Neural progenitor cell (in vitro differentiated cells): ENCODE data around the gene F7. TPM values are rescaled to one million over a fixed set of nuclear protein-coding genes. Genes with fewer than 3 reads are reported as not detected.

ENCODE experiments used
- DNase-seq: peaks from one replicate; pipeline ENCODE4 v3.0.0-alpha.2; 2016; ENCODE audit warnings: low spot score
- H2AFZ ChIP-seq: fragments of 200-600 bp; sonication (generic); replicated peaks from 2 replicates; pipeline ENCODE4 v1.6.1; 2016; ENCODE audit warnings: antibody characterized with exemption
- H3F3A ChIP-seq: fragments of 200-600 bp; sonication (generic); 2 replicates; pipeline ENCODE4 v1.6.1; 2016; ENCODE audit warnings: antibody characterized with exemption, low read depth
- H3K27ac ChIP-seq: fragments of 200-600 bp; sonication (generic); 2 replicates; pipeline ENCODE4 v1.5.1; 2016; ENCODE audit warnings: mild to moderate bottlenecking
- H3K27me3 ChIP-seq: fragments of 200-600 bp; sonication (generic); 2 replicates; pipeline ENCODE4 v1.6.1; 2016; ENCODE audit warnings: mild to moderate bottlenecking, moderate library complexity
- H3K36me3 ChIP-seq: fragments of 200-600 bp; sonication (generic); 2 replicates; pipeline ENCODE4 v1.5.1; 2016
- H3K4me1 ChIP-seq: fragments of 200-600 bp; sonication (generic); 2 replicates; pipeline ENCODE4 v1.6.1; 2016; ENCODE audit warnings: mixed run types
- H3K4me2 ChIP-seq: fragments of 200-600 bp; sonication (generic); 2 replicates; pipeline ENCODE4 v1.6.1; 2016
- H3K4me3 ChIP-seq: fragments of 200-600 bp; sonication (generic); 2 replicates; pipeline ENCODE4 v1.5.1; 2016
- H3K79me2 ChIP-seq: fragments of 200-600 bp; sonication (generic); 2 replicates; pipeline ENCODE4 v1.6.1; 2016; ENCODE audit warnings: low read depth
- H3K9ac ChIP-seq: fragments of 200-600 bp; sonication (generic); 2 replicates; pipeline ENCODE4 v1.6.1; 2016
- H3K9me3 ChIP-seq: fragments of 200-600 bp; sonication (generic); 2 replicates; pipeline ENCODE4 v1.5.1; 2016; ENCODE audit warnings: low read depth
- H4K20me1 ChIP-seq: fragments of 200-600 bp; sonication (generic); 2 replicates; pipeline ENCODE4 v1.6.1; 2016; ENCODE audit warnings: low read depth
- H3K27ac Mint-ChIP-seq: 3 replicates; pipeline ENCODE4 v1.8.0; 2021; ENCODE audit warnings: mixed read lengths
- H3K27me3 Mint-ChIP-seq: 2 replicates; pipeline ENCODE4 v1.8.0; 2022; ENCODE audit warnings: low read depth, mild to moderate bottlenecking, inconsistent platforms, moderate library complexity, mixed read lengths; ENCODE audit not compliant: insufficient read depth
- H3K36me3 Mint-ChIP-seq: 3 replicates; pipeline ENCODE4 v1.8.0; 2021; ENCODE audit warnings: mixed read lengths
- H3K4me1 Mint-ChIP-seq: 3 replicates; pipeline ENCODE4 v1.8.0; 2021; ENCODE audit warnings: mixed read lengths
- H3K4me3 Mint-ChIP-seq: 3 replicates; pipeline ENCODE4 v1.8.0; 2021; ENCODE audit warnings: mild to moderate bottlenecking, moderate library complexity, mixed read lengths
- H3K9me3 Mint-ChIP-seq: 3 replicates; pipeline ENCODE4 v1.8.0; 2020; ENCODE audit warnings: mixed read lengths
- EZH2 ChIP-seq: fragments of 200-600 bp; sonication (generic); IDR thresholded peaks from 2 replicates; pipeline ENCODE4 v1.6.1; 2017; ENCODE audit warnings: antibody characterized with exemption, mild to moderate bottlenecking, moderate library complexity
- EZH2phosphoT487 ChIP-seq: fragments of 200-600 bp; sonication (generic); IDR thresholded peaks from 2 replicates; pipeline ENCODE4 v1.6.1; 2017; ENCODE audit warnings: antibody characterized with exemption
- total RNA-seq: library from RNA; depleted of rRNA; stranded (reverse); fragments of >200 nt; gene quantifications from 2 replicates; pipeline ENCODE4 v1.2.3, GENCODE V29; 2015; ENCODE audit warnings: low replicate concordance
- TF ChIP-seq, protein P1 (sequence below): fragments of 200-600 bp; sonication (generic); IDR thresholded peaks from 2 replicates; pipeline ENCODE4 v1.5.1; 2017; ENCODE audit warnings: antibody characterized with exemption, mild to moderate bottlenecking

The F7 gene
- total RNA-seq, 1 donor from 2014 or later, result not detected

- peak overlapping the region; percentile 63 for H3K27ac Mint-ChIP-seq
- no peaks in the 10 kb centered on the region for H3K9me3 Mint-ChIP-seq
- Histone ChIP-seq H3K4me3 (no peak overlapping the region), H3F3A (peaks cover 28% of the 10 kb centered on the region), H3K79me2 (no peaks in the 10 kb centered on the region), H4K20me1 (no peaks in the 10 kb centered on the region), H3K27ac (no peak overlapping the region), H2AFZ (no peak overlapping the region), H3K4me1 (peaks cover 6% of the 10 kb centered on the region), H3K9me3 (no peaks in the 10 kb centered on the region), H3K36me3 (no peaks in the 10 kb centered on the region), H3K9ac (no peak overlapping the region), H3K4me2 (no peak overlapping the region), H3K27me3 (peaks cover 24% of the 10 kb centered on the region)
- peak overlapping the region; percentile 25 for H3K4me3 Mint-ChIP-seq
- no peak for DNase-seq
- H3K27me3 Mint-ChIP-seq, result peaks cover 5% of the 10 kb centered on the region
- peaks cover 29% of the 10 kb centered on the region for H3K4me1 Mint-ChIP-seq
- no peak for TF ChIP-seq EZH2
- no peaks in the 10 kb centered on the region for H3K36me3 Mint-ChIP-seq
Measured at GRCh38 chr13:113150550-113151365, 45.2 kb downstream of the F7 start.

DNA sequence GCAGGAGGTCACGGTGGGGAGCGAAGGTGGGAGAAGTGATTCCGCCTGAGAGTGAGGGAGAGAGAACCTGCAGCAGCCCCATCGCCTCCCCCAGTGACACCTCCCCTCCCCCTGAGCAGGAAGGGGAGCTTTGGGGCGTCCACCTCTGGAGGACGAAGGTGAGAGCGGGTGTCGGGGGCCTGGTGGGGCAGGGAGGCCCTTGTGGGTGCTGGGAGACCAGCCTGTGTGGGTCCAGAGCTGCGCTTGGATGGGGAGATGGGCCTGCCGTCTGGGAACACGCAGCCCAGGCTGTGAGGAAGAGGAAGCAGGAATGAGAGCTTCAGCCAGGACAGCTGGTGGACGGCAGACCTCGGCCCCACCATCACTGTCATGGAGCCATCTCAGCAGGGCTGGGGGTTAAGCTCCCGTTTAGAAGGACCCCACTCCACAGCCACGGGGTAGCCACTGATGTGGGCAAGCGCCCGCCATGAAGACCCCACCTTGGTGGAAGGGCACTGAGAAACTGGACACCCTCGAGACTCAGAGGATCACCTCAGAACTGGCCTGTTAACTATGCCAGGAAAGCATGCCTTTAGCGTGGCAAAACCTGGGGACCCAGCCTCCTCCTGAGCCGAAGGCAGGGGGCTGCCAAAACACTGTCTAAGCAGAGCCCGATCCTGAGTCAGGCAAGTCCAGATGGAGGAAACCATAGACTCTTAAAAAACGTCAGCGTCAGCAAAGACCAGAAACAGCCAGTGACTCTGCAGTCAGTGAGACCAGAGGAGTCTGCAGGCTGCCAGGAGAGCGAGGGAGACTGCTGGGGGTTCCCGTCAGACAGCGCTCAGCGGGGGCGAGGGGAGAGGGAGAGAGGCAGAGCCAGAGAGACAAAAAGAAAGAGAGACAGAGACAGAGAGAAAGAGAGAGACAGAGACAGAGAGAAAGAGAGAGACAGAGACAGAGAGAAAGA lies 46.4 kb downstream of the F7 start:
- no peaks in the 10 kb centered on the region for H4K20me1 ChIP-seq
- H3K4me3 ChIP-seq, result peak overlapping the region; percentile 43
- H3K4me1 ChIP-seq, result peaks cover 6% of the 10 kb centered on the region
- no peak overlapping the region for H2AFZ ChIP-seq
- no peak for TF ChIP-seq EZH2phosphoT487
- peaks cover 29% of the 10 kb centered on the region for H3K4me1 Mint-ChIP-seq
- no peaks in the 10 kb centered on the region for H3K79me2 ChIP-seq
- H3K4me2 ChIP-seq, result peak overlapping the region; percentile 81
- no peak for DNase-seq
- no peaks in the 10 kb centered on the region for H3K36me3 Mint-ChIP-seq
- H3K27ac Mint-ChIP-seq, result peak overlapping the region; percentile 13
- H3K27me3 ChIP-seq, result peaks cover 24% of the 10 kb centered on the region
- H3F3A ChIP-seq, result peaks cover 31% of the 10 kb centered on the region
- H3K9me3 Mint-ChIP-seq, result no peaks in the 10 kb centered on the region
- H3K27me3 Mint-ChIP-seq, result peaks cover 5% of the 10 kb centered on the region
- H3K27ac ChIP-seq, result no peak overlapping the region
- H3K9ac ChIP-seq, result no peak overlapping the region
- H3K4me3 Mint-ChIP-seq, result peak overlapping the region; percentile 48
- H3K9me3 ChIP-seq, result no peaks in the 10 kb centered on the region
- H3K36me3 ChIP-seq, result no peaks in the 10 kb centered on the region

GRCh38 chr13:113152691-113152983 lies 47.0 kb downstream of the F7 start:
- peaks cover 24% of the 10 kb centered on the region for H3K27me3 ChIP-seq
- peak overlapping the region; percentile 64 for H2AFZ ChIP-seq
- TF ChIP-seq EZH2phosphoT487 (no peak), EZH2 (no peak)
- TF ChIP-seq, protein P1, sequence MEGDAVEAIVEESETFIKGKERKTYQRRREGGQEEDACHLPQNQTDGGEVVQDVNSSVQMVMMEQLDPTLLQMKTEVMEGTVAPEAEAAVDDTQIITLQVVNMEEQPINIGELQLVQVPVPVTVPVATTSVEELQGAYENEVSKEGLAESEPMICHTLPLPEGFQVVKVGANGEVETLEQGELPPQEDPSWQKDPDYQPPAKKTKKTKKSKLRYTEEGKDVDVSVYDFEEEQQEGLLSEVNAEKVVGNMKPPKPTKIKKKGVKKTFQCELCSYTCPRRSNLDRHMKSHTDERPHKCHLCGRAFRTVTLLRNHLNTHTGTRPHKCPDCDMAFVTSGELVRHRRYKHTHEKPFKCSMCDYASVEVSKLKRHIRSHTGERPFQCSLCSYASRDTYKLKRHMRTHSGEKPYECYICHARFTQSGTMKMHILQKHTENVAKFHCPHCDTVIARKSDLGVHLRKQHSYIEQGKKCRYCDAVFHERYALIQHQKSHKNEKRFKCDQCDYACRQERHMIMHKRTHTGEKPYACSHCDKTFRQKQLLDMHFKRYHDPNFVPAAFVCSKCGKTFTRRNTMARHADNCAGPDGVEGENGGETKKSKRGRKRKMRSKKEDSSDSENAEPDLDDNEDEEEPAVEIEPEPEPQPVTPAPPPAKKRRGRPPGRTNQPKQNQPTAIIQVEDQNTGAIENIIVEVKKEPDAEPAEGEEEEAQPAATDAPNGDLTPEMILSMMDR, result no peak
- H3K36me3 Mint-ChIP-seq, result no peaks in the 10 kb centered on the region
- H3K36me3 ChIP-seq, result no peaks in the 10 kb centered on the region
- no peaks in the 10 kb centered on the region for H4K20me1 ChIP-seq
- H3K27ac ChIP-seq, result no peak overlapping the region
- peak overlapping the region; percentile 43 for H3K4me3 ChIP-seq
- H3K9me3 Mint-ChIP-seq, result no peaks in the 10 kb centered on the region
- peaks cover 32% of the 10 kb centered on the region for H3K4me1 Mint-ChIP-seq
- H3K9me3 ChIP-seq, result no peaks in the 10 kb centered on the region
- H3K79me2 ChIP-seq, result no peaks in the 10 kb centered on the region
- peak overlapping the region; percentile 72 for H3K4me3 Mint-ChIP-seq
- no peak for DNase-seq
- peaks cover 5% of the 10 kb centered on the region for H3K27me3 Mint-ChIP-seq
- H3F3A ChIP-seq, result peaks cover 34% of the 10 kb centered on the region
- peak overlapping the region; percentile 7 for H3K27ac Mint-ChIP-seq
- peaks cover 6% of the 10 kb centered on the region for H3K4me1 ChIP-seq
- H3K4me2 ChIP-seq, result peak overlapping the region; percentile 81
- H3K9ac ChIP-seq, result no peak overlapping the region

DNA sequence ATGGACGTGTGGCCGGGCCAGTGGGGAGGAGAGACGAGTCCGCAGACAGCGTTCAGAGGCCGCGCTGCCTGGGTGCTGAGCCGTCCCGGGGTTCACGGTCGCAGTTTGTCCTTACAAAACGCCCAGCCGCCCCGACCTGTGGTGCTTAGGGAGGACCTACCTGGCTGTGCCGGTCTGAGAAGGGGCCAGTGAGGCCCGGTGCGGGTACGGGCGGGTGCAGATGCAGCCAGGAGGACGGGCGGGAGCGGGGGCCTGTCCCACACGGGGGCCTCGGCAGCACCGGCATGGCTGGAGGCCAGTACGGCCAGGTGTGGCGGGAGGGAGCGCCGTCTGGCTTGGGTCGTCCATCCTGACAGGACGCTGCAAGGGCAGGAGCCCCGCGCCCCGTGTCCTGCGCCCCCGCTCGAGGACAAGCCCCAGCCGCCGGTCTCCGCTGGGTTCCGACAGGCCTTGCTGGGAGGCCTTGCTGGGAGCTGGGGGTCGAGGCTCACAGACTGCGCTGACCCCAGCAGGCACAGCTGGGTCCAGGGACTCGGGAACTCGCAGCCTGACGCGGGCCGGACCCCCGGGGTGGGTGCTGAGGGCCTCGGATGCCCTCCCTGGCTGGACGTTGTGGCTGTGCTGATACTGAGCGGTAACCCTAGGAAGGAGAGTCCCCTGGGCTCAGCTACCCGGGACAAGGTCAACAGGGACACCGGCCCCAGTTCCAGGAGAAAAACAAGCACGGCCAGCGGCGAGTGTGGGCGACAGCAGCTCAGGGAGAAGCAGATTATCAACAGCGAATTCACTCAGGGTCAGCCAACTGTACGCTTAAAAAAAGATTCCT lies 47.6 kb downstream of the F7 start:
- peaks cover 34% of the 10 kb centered on the region for H3F3A ChIP-seq
- Mint-ChIP-seq H3K27me3 (peaks cover 5% of the 10 kb centered on the region), H3K4me1 (peaks cover 34% of the 10 kb centered on the region)

More for the DNA sequence above, 47.6 kb downstream of the F7 start:
- H3K4me3 Mint-ChIP-seq, result peak overlapping the region; percentile 77
- H3K36me3 ChIP-seq, result no peaks in the 10 kb centered on the region
- no peaks in the 10 kb centered on the region for H4K20me1 ChIP-seq
- peak overlapping the region; percentile 64 for H2AFZ ChIP-seq
- no peaks in the 10 kb centered on the region for H3K9me3 Mint-ChIP-seq
- H3K4me2 ChIP-seq, result peak overlapping the region; percentile 81
- H3K79me2 ChIP-seq, result no peaks in the 10 kb centered on the region
- no peak overlapping the region for H3K9ac ChIP-seq
- peak; percentile 63 for DNase-seq
- H3K36me3 Mint-ChIP-seq, result no peaks in the 10 kb centered on the region
- TF ChIP-seq EZH2, result peak; percentile 75
- TF ChIP-seq, protein P1, result no peak
- TF ChIP-seq EZH2phosphoT487, result peak; percentile 72
- H3K27ac ChIP-seq, result no peak overlapping the region
- H3K27ac Mint-ChIP-seq, result peak overlapping the region; percentile 66
- no peaks in the 10 kb centered on the region for H3K9me3 ChIP-seq
- peaks cover 6% of the 10 kb centered on the region for H3K4me1 ChIP-seq
- H3K4me3 ChIP-seq, result peak overlapping the region; percentile 43
- peaks cover 24% of the 10 kb centered on the region for H3K27me3 ChIP-seq
